GM19035 (cell line): Measurements from ENCODE around the gene LPIN3.

Experiments used
- ATAC-seq: cut with Tn5 transposase; IDR thresholded peaks from one replicate; pipeline ENCODE4 v1.9.1; 2021; ENCODE audit not compliant: unreplicated experiment

Gene LPIN3

GRCh38 chr20:41364967-41365765, 24.5 kb downstream of the LPIN3 start:
- no peak for ATAC-seq

- ATAC-seq, result no peak
Measured at GRCh38 chr20:41365777-41366545, 25.3 kb downstream of the LPIN3 start.

GRCh38 chr20:41366546-41367392, 26.1 kb downstream of the LPIN3 start, which contains the start of gene EMILIN3:
EMILIN3 (minus strand) TSS chr20:41366818; CDS start chr20:41366634, 184 bp downstream.
- no peak for ATAC-seq

GRCh38 chr20:41367393-41367695, 26.7 kb downstream of the LPIN3 start:
- no peak for ATAC-seq

- no peak for ATAC-seq
Measured at GRCh38 chr20:41367956-41368355, 27.3 kb downstream of the LPIN3 start.

- no peak for ATAC-seq
Measured at GRCh38 chr20:41369673-41370072, 29.1 kb downstream of the LPIN3 start.

GRCh38 chr20:41370176-41370575, 29.6 kb downstream of the LPIN3 start:
- ATAC-seq, result no peak

- no peak for ATAC-seq
Measured at GRCh38 chr20:41371371-41371770, 30.8 kb downstream of the LPIN3 start.

- ATAC-seq, result no peak
Measured at GRCh38 chr20:41373251-41373783, 32.7 kb downstream of the LPIN3 start.

- ATAC-seq, result no peak
Measured at GRCh38 chr20:41373931-41374920, 33.6 kb downstream of the LPIN3 start.

GRCh38 chr20:41375846-41376245, 35.2 kb downstream of the LPIN3 start:
- no peak for ATAC-seq

GRCh38 chr20:41376349-41376748, 35.7 kb downstream of the LPIN3 start:
- ATAC-seq, result no peak

- no peak for ATAC-seq
Measured at GRCh38 chr20:41377275-41377674, 36.7 kb downstream of the LPIN3 start.

- ATAC-seq, result no peak
Measured at GRCh38 chr20:41379551-41379950, 38.9 kb downstream of the LPIN3 start.

GRCh38 chr20:41380551-41381193, 40.1 kb downstream of the LPIN3 start:
- no peak for ATAC-seq

- ATAC-seq, result no peak
Measured at GRCh38 chr20:41382791-41383305, 42.2 kb downstream of the LPIN3 start.

- ATAC-seq, result no peak
Measured at GRCh38 chr20:41386502-41387427, 46.1 kb downstream of the LPIN3 start.

GRCh38 chr20:41387444-41387851, 46.8 kb downstream of the LPIN3 start:
- ATAC-seq, result no peak
